Globus pallidus (tissue), 1 donor: ENCODE measurements around the gene RPL13A.
"Not testable (repeated sequence)": the region's sequence is repeated elsewhere in the genome, so short reads cannot be mapped to it uniquely, and the experiment has no call there.

Experiments
- DNase-seq: peaks from one replicate; pipeline ENCODE4 v3.0.0-alpha.2; 2015; ENCODE audit warnings: low spot score

The RPL13A gene

DNA sequence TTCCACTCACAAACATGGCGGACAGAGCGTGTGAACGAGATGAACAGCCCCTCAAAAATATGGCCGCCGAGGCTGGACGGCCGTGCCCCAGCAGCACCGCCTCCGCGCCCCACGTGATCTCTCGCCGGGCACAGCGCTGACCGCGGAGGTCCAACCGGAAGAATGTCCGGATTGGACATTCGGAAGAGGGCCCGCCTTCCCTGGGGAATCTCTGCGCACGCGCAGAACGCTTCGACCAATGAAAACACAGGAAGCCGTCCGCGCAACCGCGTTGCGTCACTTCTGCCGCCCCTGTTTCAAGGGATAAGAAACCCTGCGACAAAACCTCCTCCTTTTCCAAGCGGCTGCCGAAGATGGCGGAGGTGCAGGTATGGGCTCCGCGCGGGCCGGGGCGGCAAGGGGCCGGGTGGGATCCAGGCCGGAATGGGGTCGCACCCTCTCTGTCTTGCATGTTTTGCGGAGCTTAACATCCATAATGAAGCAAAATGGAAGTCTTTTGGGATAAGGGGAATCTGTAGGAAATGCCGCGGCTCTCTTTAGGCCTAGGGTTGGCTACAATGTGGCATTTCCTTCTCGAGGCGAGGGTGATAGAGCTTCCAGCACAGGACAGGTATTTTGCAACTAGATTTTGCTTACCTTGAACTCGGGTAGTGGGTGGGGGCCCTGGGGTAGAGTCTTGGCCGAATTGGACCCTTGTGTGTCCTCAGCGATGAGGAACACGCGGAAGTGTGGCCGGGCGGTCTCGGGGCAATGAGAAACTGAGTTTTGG is at the start of gene RPL13A:
RPL13A (plus strand) TSS at position 332 of the 769 bp plus-strand sequence; CDS start at position 354, 22 bp downstream.
- DNase-seq: peak; percentile 99

DNA sequence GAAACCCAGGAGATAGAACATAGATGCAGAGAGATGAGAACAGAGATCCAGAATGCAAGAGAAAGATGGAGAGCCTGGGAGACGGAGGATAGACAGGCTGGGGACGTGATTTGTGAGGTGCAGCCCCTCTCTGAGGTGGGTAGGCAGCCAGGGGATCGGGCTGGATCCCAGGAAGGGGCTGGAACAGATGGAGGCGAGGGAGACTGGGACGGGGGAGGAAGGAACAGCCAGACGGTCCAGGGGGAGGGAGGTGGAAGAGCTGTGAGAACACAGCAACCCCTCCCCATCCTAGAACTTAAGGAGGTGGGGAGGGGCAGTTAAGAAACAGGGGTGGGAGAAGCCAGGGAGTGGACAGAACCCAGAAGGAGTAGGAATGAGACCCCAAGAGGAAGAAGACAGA is 49.1 kb upstream of the RPL13A start:
- no peak for DNase-seq

DNA sequence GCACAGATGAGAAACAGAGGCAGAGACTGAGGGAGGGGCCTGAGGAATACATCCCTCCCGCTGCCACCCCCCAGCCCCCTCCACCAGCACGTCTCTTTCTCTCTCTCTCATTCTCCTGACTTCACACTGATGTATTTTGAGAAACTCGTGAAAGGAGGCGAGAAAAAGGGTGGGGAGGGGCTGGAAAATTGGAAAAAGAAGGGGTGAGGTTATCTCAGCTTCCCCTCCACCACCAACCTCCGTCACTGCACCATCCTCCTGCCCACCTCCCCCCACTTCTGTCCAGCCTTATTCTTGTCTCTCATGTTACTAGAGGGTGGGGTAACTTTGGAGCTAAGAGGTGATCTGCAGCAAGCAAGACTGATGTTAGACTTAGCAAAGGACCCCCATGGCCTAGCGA is 47.6 kb upstream of the RPL13A start:
- DNase-seq: no peak

DNA sequence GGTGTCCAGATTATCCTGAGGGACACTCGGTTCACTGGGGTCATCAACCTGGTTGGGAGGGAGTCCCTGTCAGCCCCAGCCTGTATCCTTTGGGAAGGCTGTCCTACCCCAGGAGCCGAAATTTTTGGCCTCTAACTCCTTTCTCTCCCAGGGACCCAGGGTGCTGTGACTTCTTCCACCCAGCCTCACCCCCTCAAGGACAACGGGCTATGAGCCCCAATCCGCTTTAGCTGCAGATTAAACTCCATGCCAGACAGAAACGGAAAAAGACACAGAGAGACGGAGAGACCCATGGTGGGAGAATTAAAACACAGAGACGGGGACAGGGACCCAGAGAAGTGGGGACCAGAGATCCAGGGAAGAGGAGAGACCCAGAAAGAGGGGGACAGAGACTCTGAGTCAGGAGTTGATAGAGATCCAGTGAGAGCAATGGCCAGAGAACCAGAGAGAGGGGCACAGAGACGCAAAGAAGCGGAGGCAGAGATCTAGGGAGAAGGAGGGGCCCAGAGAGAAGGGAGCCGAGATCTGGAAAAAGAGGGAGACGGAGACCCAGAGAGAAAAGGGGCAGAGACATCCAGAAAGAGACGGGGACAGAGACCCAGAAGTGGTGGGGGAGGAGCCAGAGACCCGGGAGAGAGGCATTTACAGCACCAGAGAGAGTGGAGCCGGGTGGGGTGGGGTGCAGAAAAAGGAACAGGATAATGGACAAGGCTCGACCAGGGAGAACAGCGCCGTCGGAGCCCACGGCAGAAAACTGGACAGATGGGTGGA is 46.8 kb upstream of the RPL13A start:
- DNase-seq: no peak

DNA sequence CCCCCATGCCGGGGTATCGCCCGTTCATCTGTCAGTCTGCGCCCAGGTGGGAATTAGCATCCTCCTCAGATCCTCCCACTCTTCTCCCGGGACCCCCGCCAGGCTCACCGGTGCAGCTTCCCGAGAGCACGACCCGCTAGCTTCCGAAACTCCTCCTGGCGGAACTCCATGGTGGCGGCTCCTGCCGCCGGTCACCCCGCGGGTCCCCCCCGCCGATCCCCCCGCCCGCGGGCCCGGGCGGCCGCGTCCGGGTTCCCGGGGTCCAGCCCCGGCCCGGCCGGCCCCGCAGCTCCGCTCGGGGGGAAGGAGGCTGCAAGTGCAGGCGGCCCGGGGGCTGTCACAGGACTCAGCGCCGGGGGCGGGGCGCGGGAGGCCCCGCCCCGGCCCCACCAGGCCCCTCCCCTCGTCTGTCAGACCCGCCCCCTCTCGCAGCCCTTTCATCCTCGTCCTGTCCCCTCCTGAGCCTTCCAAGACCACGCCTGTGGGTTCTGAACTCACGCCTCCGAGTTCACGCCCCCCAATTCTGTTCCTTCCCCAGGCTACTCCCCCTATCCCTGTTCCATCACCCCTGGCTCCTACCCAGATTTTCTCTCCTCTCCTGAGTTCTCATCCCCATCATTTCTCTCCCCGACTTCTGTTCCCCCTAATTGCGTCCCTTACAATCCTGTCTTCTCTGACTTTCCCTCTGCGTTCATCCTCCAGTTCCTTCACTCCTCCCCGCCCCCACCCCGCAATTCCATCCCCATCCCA is 46.0 kb upstream of the RPL13A start, which contains the start of gene SLC17A7:
SLC17A7 (minus strand) TSS at position 318 of the 750 bp plus-strand sequence; CDS start at position 170, 148 bp downstream.
- DNase-seq: no peak

- no peak for DNase-seq
Observed at GRCh38 chr19:49441960-49442350, 45.5 kb upstream of the RPL13A start.

- no peak for DNase-seq
Observed at GRCh38 chr19:49442354-49442753, 45.1 kb upstream of the RPL13A start.

DNA sequence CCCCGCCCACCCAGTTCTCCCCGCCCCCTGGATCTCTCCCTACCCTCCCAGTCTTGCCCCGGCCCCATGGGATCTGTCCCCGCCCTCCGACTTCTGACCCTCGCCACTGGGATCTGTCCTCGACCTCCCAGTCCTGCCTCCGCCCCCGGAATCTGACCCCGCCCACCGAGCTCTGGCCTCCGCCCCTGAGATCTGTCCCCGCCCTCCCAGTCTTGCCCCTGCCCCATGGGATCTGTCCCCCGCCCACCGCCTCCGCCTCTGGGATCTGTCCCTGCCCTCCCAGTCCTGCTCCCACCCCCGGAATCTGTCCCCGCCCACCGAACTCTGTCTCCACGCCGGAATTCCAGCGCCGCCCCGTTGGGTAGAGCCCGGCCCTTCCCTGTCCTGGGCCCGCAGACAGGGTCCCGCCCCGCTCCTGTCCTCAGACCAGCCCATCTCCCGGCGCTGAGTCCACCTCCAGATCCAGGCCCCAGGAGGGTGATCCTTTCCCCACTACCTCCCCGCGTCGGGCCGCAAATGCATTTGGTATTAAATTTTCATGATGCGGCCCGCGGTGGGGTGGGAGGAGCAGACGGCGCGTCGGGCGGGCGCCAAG is 44.5 kb upstream of the RPL13A start:
- no peak for DNase-seq

DNA sequence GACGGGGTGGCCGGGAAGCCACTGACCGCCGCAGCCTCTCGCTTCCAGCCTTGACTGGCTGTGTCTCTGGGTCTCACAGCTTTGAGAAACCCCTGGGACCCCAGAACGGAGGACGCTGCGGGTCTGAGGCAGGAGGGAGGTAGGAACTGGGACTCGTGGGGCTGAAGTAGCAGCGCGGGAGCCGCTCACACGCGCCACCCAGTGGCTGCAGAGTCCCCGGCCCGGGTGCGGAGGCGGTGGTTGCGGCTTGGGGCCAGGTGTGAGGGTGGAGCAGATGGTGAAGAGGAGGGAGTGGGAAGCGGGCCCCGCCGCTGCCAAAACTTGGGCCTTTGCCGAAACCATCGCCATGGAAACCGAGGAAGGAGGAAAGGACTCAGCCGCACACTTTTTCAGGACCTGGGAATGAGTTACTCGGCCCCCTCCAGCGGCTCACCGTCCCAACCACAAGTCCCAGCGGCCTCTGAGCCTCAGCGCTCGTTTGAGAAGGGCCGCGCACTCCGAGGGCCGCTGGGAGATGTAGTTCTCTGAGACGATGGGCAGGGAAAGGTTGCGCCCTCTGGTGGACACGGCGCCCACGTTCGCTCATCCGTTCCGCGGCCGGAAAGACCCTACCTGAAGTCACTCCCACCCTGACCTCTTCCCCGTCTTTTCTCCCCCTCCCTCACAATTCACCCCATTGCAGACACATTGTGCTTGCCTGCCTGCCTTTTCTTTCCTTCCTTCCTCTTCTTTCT is 43.9 kb upstream of the RPL13A start:
- DNase-seq: peak; percentile 94

GRCh38 chr19:49444100-49444700 is 43.2 kb upstream of the RPL13A start:
- not testable (repeated sequence) for DNase-seq

- no peak for DNase-seq
Observed at GRCh38 chr19:49445997-49446396, 41.4 kb upstream of the RPL13A start.

- DNase-seq: no peak
Observed at GRCh38 chr19:49447485-49448431, 39.6 kb upstream of the RPL13A start.

GRCh38 chr19:49448432-49448786 is 39.0 kb upstream of the RPL13A start:
- no peak for DNase-seq

DNA sequence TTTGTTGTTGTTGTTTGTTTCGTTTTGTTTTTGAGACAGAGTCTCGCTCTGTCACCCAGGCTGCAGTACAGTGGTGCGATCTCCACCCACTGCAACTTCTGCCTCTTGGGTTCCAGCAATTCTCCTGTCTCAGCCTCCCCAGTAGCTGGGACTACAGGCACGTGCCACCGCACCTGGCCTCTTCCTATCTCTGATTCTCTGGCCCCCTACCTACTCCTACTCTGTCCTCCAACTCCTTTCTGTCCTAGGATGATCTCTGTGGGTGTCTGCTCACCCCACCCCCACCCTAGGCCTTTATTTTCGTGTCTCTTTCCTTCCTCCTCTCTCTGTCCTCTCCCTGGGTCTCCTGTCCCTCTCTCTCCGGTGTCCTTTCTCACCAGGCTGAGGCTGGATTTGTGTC is 37.0 kb upstream of the RPL13A start:
- DNase-seq: no peak

DNA sequence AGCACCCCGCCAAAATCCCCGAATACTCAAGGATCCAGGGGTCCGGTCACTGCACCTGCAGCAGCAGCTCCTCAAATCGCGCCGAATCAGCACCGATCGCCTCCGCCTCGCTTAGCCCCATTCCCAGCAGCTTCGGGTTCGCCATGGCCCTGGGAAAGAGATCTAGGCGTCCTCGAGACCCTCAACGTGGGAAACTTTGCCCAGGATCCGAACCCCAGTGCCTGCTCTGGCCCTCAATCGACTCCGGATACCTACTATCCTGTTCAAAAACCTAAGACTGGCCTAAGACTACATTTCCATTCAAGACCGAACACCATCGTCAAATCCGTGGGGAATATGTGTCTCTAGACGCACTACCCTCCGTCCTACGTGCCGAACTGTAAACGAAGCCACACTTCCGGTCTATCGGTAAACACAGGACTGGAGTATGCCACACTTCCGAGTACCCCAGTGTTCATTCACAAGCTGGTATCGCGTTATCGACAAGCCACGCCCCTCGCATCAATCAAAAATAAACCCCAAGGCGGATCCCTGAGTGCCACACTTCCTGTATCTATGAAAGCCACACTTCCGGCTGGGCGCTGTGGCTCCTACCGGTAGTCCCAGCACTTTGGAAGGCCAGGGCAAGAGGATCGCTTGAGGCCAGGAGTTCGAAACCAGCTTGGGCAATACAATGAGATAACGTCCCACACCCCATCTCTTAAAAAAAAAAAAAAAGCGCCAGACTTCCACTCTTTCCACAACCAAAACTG is 35.8 kb upstream of the RPL13A start, which contains the start of gene PIH1D1:
PIH1D1 (minus strand) TSS at position 385 of the 752 bp plus-strand sequence; CDS start at position 145, 240 bp downstream.
- peak; percentile 99 for DNase-seq

DNA sequence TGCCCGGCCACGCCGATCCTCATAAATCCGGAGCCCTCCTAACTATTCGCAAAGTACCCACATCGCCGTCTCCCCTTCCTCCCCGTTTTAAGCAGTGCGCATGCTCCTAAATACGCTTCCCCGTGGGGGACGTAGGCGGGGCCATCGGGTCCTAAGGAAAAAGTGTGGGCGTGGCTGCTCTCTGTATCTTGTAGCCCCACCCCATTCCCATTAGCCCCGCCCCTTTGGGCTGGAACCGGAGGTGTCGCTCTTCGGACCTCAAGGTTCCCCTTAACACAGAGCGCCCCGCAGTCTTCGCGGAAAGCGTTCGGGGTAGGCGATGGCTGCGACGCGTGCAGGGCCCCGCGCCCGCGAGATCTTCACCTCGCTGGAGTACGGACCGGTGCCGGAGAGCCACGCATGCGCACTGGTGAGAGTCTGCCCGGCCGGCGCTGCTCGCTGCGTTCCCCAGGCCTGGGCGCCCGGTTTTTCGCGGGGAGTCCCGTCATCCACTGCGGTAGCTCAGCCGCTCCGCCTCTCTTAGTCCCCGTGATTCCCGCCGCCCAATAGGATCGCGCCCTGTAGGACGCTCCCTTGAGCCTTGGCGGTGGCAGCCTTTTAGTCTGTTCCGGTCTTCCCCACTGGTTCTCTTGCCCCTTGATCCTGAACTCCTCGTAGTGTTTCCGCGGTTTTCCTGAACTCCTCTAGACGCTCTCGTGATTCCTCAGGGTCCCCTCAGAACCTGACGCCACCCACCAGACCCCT is 34.2 kb upstream of the RPL13A start, which contains the start of gene ALDH16A1:
ALDH16A1 (plus strand) TSS at position 213 of the 744 bp plus-strand sequence; CDS start at position 320, 107 bp downstream.
- peak; percentile 98 for DNase-seq

DNA sequence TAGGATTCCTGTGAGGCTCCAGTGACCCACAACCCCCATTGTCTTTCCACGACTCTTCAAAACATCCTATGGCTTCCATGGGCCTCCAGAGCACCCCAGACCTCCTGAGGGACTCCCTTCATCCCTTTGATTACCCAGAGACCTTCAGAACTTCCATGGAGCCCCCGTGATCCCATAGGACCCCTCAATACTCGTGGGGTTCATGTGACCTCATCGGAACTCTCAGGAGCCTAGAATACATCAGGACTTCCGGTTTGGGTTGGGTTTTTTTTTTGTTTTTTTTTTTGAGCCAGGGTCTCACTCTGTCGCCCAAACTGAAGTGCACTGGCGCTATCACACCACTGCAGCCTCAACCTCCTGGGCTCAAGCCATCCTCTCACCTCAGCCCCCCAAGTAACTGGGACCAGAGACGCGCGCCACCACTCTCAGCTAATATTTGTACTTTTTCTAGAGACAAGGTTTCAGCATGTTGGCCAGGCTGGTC is 33.6 kb upstream of the RPL13A start:
- DNase-seq: no peak

DNA sequence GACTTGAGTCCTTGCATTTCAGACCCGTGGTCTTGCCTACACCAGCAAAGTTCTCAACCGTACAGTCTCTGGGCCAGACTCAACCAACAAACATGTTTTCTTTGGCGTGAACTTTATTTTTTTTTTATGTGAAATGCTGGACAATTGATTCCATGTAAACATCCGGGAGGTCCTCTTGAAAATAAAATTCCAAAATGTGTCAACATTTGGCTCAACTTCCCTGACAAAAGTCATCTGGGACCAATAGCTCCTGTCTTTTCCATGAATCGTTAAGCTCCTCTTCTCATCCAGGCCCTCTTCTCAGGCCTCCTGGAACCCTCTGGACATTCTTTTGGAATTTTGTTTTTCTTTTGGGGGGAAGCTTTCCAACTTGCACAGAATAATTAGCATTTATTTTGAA is 31.6 kb upstream of the RPL13A start:
- DNase-seq: no peak
